Liver (tissue), 9 donors: ENCODE measurements around the gene SCARF1. TPM values are rescaled to one million over a fixed set of nuclear protein-coding genes. Genes with fewer than 3 reads are reported as not detected.
A peak's percentile ranks its signal among the peaks of the same experiment; 100 is the strongest.

Experiments
- DNase-seq: peaks from one replicate; pipeline ENCODE4 v3.0.0-alpha.2; 2017; ENCODE audit warnings: low spot score
- H3K27ac ChIP-seq, 2 donors: one replicate each; pipeline ENCODE4 v1.7.0; 2013; ENCODE audit warnings: inconsistent platforms in 2 of 2, low read length in 2 of 2, control low read depth in 1 of 2, low read depth in 1 of 2, mild to moderate bottlenecking in 1 of 2
- H3K27me3 ChIP-seq, 4 donors: one replicate each; pipeline versions ENCODE4 v1.6.1 to v1.7.0; 2013; ENCODE audit warnings: low read length in 3 of 4, inconsistent platforms in 1 of 4, mild to moderate bottlenecking in 1 of 4, moderate library complexity in 1 of 4; ENCODE audit not compliant: control insufficient read depth in 4 of 4, insufficient read depth in 4 of 4
- H3K36me3 ChIP-seq, 4 donors: one replicate each; pipeline versions ENCODE4 v1.6.1 to v1.7.0; 2013; ENCODE audit warnings: low read length in 3 of 4, mild to moderate bottlenecking in 3 of 4, low read depth in 1 of 4, moderate library complexity in 1 of 4; ENCODE audit not compliant: control insufficient read depth in 4 of 4, insufficient read depth in 3 of 4
- H3K4me1 ChIP-seq, 4 donors: one replicate each; pipeline versions ENCODE4 v1.6.1 to v1.7.0; 2013; ENCODE audit warnings: low read length in 3 of 4, mild to moderate bottlenecking in 3 of 4, moderate library complexity in 1 of 4; ENCODE audit not compliant: control insufficient read depth in 4 of 4, insufficient read depth in 4 of 4
- H3K4me3 ChIP-seq, 3 donors: one replicate each; pipeline versions ENCODE4 v1.6.1 to v1.7.0; 2013; ENCODE audit warnings: low read length in 3 of 3, control low read depth in 1 of 3, low read depth in 1 of 3, mild to moderate bottlenecking in 1 of 3
- H3K9ac ChIP-seq, 2 donors: one replicate each; pipeline ENCODE4 v1.7.0; 2013; ENCODE audit warnings: low read length in 2 of 2, mild to moderate bottlenecking in 2 of 2, moderate library complexity in 2 of 2, control low read depth in 1 of 2, low read depth in 1 of 2
- H3K9me3 ChIP-seq, 4 donors: one replicate each; pipeline versions ENCODE4 v1.6.1 to v1.7.0; 2013; ENCODE audit warnings: low read length in 3 of 4; ENCODE audit not compliant: control insufficient read depth in 4 of 4
- ATF3 ChIP-seq: IDR thresholded peaks from 2 replicates; pipeline ENCODE4 v1.6.1; 2016; ENCODE audit warnings: antibody characterized with exemption
- EGR1 ChIP-seq, 2 donors: IDR thresholded peaks; 2 replicates each; pipeline ENCODE4 v1.6.1; 2016 to 2018; ENCODE audit warnings: antibody characterized with exemption in 2 of 2, low read depth in 2 of 2
- FOXA1 ChIP-seq: IDR thresholded peaks from 2 replicates; pipeline ENCODE4 v1.6.1; 2016; ENCODE audit warnings: antibody characterized with exemption
- FOXA2 ChIP-seq: IDR thresholded peaks from 2 replicates; pipeline ENCODE4 v1.6.1; 2016; ENCODE audit warnings: antibody characterized with exemption
- GABPA ChIP-seq, 2 donors: IDR thresholded peaks in 1 of 2; conservative IDR thresholded peaks in 1 of 2; 2 replicates each; pipeline ENCODE4 v1.6.1; 2016; ENCODE audit warnings: antibody characterized with exemption in 2 of 2, mild to moderate bottlenecking in 1 of 2, moderate library complexity in 1 of 2
- HNF4A ChIP-seq, 2 donors: conservative IDR thresholded peaks; 2 replicates each; pipeline ENCODE4 v1.6.1; 2016; ENCODE audit warnings: antibody characterized with exemption in 2 of 2, mild to moderate bottlenecking in 2 of 2
- HNF4G ChIP-seq: IDR thresholded peaks from 2 replicates; pipeline ENCODE4 v1.6.1; 2016; ENCODE audit warnings: antibody characterized with exemption
- JUND ChIP-seq, 2 donors: IDR thresholded peaks; 2 replicates each; pipeline ENCODE4 v1.6.1; 2016; ENCODE audit warnings: antibody characterized with exemption in 2 of 2
- MAX ChIP-seq: IDR thresholded peaks from 2 replicates; pipeline ENCODE4 v1.6.1; 2016; ENCODE audit warnings: antibody characterized with exemption
- RAD21 ChIP-seq, 2 donors: IDR thresholded peaks; 2 replicates each; pipeline ENCODE4 v1.6.1; 2016; ENCODE audit warnings: antibody characterized with exemption in 2 of 2, mild to moderate bottlenecking in 2 of 2
- RXRA ChIP-seq, 2 donors: IDR thresholded peaks; 2 replicates each; pipeline ENCODE4 v1.6.1; 2017 to 2018; ENCODE audit warnings: antibody characterized with exemption in 2 of 2, mild to moderate bottlenecking in 1 of 2
- SP1 ChIP-seq: IDR thresholded peaks from 2 replicates; pipeline ENCODE4 v1.6.1; 2018; ENCODE audit warnings: antibody characterized with exemption, mild to moderate bottlenecking
- TAF1 ChIP-seq: conservative IDR thresholded peaks from 2 replicates; pipeline ENCODE4 v1.6.1; 2016; ENCODE audit warnings: antibody characterized with exemption, mild to moderate bottlenecking
- YY1 ChIP-seq: IDR thresholded peaks from 2 replicates; pipeline ENCODE4 v1.6.1; 2016; ENCODE audit warnings: antibody characterized with exemption, mild to moderate bottlenecking
- ZBTB33 ChIP-seq: IDR thresholded peaks from 2 replicates; pipeline ENCODE4 v1.6.1; 2016; ENCODE audit warnings: antibody characterized with exemption
- WGBS: extraction: QIAGEN DNeasy Blood & Tissue Kit; methylation state at CpG from one replicate; pipeline ENCODE4 v1.1.7; 2013; 5-methylcytosine and 5-hydroxymethylcytosine counted together
- polyA plus RNA-seq, 2 donors: library from polyadenylated mRNA; stranded (reverse) in 1 of 2; unstranded in 1 of 2; fragments of 200-250 nt in 1 of 2; fragments of >200 nt in 1 of 2; fragmentation: Nextera tagmentation in 1 of 2; extraction: Ambion mirVana in 1 of 2; gene quantifications; one replicate each; pipeline versions ENCODE4 v1.2.1 to v1.2.3, GENCODE V29; 2013 to 2015
- total RNA-seq, 2 donors: library from RNA; depleted of rRNA; stranded (reverse); fragments of >200 nt; gene quantifications; one replicate each; pipeline ENCODE4 v1.2.3, GENCODE V29; 2014
- TF ChIP-seq, protein P1 (sequence below): fragments of 150-350 bp; IDR thresholded peaks from 2 replicates; pipeline ENCODE4 v1.5.1; 2017; ENCODE audit warnings: improper control_type of control experiment, low read depth, low read length; ENCODE audit not compliant: missing input control
- donor health status: healthy.
- donor health status: healthy.
- donor health status: healthy.
- donor health status: healthy.
- donor health status: healthy.

Gene SCARF1
- total and polyA plus RNA-seq, 4 donors = 1.3 to 11.9 (median 8.4) TPM

GRCh38 chr17:1646199-1646875, 805 bp upstream of the SCARF1 start:
- H3K4me1 ChIP-seq = peaks cover 11 to 59% (median 34%) of the 10 kb centered on the region in 4 donors
- TF ChIP-seq EGR1 (IDR thresholded peaks at IDR 0.05; ENCODE audit: low read depth in 2 of 2) (no peak), JUND (IDR thresholded peaks at IDR 0.05) (no peak), HNF4G (no peak), GABPA (IDR thresholded peaks at IDR 0.05 in 1 of 2, conservative IDR thresholded peaks at IDR 0.05 in 1 of 2) (no peak), FOXA2 (no peak), ZBTB33 (no peak), RAD21 (IDR thresholded peaks at IDR 0.05) (no peak), YY1 (no peak), MAX (no peak), FOXA1 (no peak), RXRA (IDR thresholded peaks at IDR 0.05) (no peak), HNF4A (conservative IDR thresholded peaks at IDR 0.05) (no peak)
- TF ChIP-seq, protein P1, sequence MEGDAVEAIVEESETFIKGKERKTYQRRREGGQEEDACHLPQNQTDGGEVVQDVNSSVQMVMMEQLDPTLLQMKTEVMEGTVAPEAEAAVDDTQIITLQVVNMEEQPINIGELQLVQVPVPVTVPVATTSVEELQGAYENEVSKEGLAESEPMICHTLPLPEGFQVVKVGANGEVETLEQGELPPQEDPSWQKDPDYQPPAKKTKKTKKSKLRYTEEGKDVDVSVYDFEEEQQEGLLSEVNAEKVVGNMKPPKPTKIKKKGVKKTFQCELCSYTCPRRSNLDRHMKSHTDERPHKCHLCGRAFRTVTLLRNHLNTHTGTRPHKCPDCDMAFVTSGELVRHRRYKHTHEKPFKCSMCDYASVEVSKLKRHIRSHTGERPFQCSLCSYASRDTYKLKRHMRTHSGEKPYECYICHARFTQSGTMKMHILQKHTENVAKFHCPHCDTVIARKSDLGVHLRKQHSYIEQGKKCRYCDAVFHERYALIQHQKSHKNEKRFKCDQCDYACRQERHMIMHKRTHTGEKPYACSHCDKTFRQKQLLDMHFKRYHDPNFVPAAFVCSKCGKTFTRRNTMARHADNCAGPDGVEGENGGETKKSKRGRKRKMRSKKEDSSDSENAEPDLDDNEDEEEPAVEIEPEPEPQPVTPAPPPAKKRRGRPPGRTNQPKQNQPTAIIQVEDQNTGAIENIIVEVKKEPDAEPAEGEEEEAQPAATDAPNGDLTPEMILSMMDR = no peak
- no peak overlapping the region for H3K9ac ChIP-seq
- no peak overlapping the region for H3K4me3 ChIP-seq
- peak overlapping the region; percentile 42 to 69 for H3K27ac ChIP-seq
- no peak for DNase-seq
- no peaks in the 10 kb centered on the region for H3K27me3 ChIP-seq
- 84% methylated on average over 13 of the region's 13 CpGs for WGBS
- H3K36me3 ChIP-seq = peaks cover 7 to 11% (median 9%) of the 10 kb centered on the region in 4 donors
- H3K9me3 ChIP-seq = no peaks in the 10 kb centered on the region

- no peak for DNase-seq
- Histone ChIP-seq H3K36me3 (peaks cover 0 to 8% (median 5%) of the 10 kb centered on the region in 4 donors), H3K27me3 (no peaks in the 10 kb centered on the region), H3K9ac (peak overlapping the region in 1 of 2 donors; percentile 42), H3K27ac (peak overlapping the region; percentile 69 to 72), H3K4me3 (peak overlapping the region in 2 of 3 donors; percentile 42 to 43), H3K9me3 (no peaks in the 10 kb centered on the region), H3K4me1 (peaks cover 10 to 44% (median 21%) of the 10 kb centered on the region in 4 donors)
- 70% methylated on average over 15 of the region's 15 CpGs for WGBS
- no peak for TF ChIP-seq FOXA2
- no peak for TF ChIP-seq RAD21 (IDR thresholded peaks at IDR 0.05)
- TF ChIP-seq, protein P1 = no peak
- TF ChIP-seq JUND (IDR thresholded peaks at IDR 0.05) = no peak
- no peak for TF ChIP-seq ZBTB33
- no peak for TF ChIP-seq SP1
- no peak for TF ChIP-seq ATF3
- no peak for TF ChIP-seq EGR1 (IDR thresholded peaks at IDR 0.05; ENCODE audit: low read depth in 2 of 2)
- TF ChIP-seq TAF1 = no peak
- TF ChIP-seq RXRA (IDR thresholded peaks at IDR 0.05) = no peak
- TF ChIP-seq YY1 = no peak
- TF ChIP-seq MAX = no peak
Observed at GRCh38 chr17:1644493-1645206, 882 bp downstream of the SCARF1 start.
